HG03139 (cell line): Measurements from ENCODE around the gene ZNF597.
A peak's percentile ranks its signal among the peaks of the same experiment; 100 is the strongest.
"Not testable (repeated sequence)": the region's sequence is repeated elsewhere in the genome, so short reads cannot be mapped to it uniquely, and the experiment has no call there.

ENCODE experiments used
- ATAC-seq: cut with Tn5 transposase; IDR thresholded peaks from one replicate; pipeline ENCODE4 v1.9.1; 2021; ENCODE audit not compliant: unreplicated experiment

The ZNF597 gene

DNA sequence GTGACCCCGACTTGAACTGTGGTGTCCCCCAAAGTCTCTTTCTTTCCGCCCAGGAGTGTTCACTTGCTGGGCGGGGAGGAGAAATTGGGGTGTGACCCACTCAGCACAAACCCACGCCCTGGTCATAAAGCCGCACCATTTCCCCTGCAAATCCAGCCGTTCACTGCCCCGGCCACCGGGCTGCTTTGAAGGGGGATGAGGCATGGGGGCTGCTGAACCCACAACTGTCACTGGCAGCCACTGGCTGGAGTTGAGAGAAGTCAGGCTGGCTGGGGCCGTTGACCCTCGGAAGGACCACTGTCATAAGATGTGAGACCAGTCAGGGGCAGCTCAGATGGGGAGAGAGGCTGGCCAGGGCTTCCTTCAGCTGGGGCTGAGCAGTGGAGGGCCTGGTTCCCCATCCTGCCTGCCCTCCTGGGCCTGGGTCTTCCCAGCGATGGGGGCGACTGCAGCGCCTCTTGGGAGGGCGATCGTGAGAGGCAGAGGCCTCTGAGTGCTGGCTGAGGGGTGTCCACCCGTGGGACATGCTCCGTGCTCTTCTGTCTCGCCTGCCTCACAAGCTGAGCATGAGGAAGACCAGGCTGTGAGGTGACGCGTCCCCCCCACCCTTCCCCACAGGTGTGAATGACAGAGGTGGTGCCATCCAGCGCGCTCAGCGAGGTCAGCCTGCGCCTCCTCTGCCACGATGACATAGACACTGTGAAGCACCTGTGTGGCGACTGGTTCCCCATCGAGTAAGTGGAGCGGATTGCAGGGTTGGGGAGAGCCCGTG, 32.5 kb upstream of the ZNF597 start:
- no peak for ATAC-seq

GRCh38 chr16:3474870-3475269, 31.6 kb upstream of the ZNF597 start:
- ATAC-seq = not testable (repeated sequence)

DNA sequence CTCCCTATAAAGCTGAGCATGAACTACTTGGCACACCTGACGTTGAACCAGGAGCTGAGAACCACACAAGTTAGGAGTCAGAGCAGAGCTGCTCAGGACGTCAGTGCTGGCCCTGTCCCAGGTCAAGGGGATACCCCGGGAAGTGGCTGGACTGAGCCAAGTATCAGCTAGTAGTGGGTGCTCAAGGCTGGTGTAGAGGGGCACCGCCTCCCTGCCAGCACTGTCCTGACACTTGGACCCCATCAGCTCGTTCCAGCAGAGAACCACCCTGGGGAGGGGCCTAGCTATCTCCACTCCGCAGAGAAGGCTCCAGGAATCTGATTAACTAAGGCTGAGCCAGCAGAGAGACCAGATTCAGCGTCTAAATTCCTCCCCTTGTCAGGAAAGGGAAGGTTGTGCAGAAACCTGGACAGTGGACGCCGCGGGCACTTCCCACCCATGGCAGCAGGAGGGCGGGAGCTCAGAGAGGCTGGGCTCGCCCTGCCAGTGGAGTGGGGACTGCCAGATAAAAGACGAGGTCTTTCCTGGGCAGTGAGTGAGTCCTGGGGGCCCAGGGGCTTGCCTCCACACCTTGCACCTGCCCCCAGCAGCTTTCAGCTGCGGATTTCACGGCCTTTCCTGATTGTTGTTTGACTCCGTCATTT, 31.0 kb upstream of the ZNF597 start:
- no peak for ATAC-seq

- ATAC-seq = not testable (repeated sequence)
Measured at GRCh38 chr16:3473596-3473943, 30.3 kb upstream of the ZNF597 start.

- ATAC-seq = no peak
Measured at GRCh38 chr16:3472878-3473595, 29.7 kb upstream of the ZNF597 start.

- no peak for ATAC-seq
Measured at GRCh38 chr16:3471518-3472176, 28.3 kb upstream of the ZNF597 start.

- no peak for ATAC-seq
Measured at GRCh38 chr16:3470723-3471122, 27.4 kb upstream of the ZNF597 start.

DNA sequence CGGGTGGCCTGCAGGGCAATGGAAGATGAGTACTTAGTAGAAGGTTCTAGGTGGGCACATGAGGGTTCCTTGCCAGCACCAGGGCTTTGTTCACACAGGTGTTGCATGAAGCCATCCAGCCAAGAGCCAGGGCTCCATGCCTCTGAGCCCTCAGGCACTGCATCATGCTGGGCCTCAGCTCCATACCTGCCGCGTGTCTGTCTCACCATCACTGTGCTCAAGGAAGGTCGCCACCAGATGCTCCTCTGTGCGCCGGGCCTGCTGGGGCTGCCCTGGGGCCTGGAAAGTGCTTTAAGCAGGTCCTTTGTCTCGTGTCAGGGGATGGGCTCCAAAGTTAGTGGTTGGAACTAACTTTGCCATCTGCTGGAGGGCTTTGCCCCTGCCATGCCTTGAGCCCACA, 26.4 kb upstream of the ZNF597 start:
- ATAC-seq = no peak

DNA sequence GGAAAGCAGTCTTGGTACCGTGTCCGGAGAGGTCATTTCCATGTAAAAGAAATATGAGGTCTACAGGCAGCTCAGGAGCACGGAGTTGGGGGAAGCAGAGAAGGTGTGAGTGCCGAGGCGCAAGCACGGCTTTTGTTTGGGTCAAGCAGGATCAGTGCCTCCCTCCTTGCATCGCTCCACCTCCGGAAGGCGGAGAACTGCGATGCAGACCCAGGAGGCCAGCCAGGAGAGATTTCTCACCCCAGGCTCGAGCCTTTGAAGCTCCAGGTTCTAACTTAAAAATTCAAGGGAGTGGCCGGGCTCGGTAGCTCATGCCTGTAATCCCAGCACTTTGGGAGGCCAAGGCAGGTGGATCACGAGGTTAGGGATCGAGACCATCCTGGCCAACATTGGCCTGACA, 25.2 kb upstream of the ZNF597 start:
- ATAC-seq = no peak

DNA sequence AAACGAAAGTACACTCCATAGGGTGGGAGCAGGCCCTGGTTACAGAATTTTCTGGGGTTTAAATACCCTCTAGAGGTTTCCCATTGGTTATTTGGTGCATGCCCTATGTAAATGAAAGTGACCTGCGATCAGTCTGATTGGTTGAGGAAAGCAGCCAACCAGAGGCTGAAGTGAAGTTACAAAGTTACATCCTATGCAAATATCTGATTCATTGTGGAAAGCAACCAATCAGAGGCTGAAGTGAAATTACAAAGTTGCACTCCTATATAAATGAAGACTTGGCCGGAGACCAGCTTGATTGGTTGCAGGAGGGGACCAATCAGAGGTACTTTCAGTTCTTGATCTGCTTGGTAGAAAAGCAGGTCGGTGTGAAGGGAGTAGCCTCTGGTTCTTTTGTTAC, 24.6 kb upstream of the ZNF597 start:
- no peak for ATAC-seq

GRCh38 chr16:3467182-3467581, 23.9 kb upstream of the ZNF597 start:
- no peak for ATAC-seq

DNA sequence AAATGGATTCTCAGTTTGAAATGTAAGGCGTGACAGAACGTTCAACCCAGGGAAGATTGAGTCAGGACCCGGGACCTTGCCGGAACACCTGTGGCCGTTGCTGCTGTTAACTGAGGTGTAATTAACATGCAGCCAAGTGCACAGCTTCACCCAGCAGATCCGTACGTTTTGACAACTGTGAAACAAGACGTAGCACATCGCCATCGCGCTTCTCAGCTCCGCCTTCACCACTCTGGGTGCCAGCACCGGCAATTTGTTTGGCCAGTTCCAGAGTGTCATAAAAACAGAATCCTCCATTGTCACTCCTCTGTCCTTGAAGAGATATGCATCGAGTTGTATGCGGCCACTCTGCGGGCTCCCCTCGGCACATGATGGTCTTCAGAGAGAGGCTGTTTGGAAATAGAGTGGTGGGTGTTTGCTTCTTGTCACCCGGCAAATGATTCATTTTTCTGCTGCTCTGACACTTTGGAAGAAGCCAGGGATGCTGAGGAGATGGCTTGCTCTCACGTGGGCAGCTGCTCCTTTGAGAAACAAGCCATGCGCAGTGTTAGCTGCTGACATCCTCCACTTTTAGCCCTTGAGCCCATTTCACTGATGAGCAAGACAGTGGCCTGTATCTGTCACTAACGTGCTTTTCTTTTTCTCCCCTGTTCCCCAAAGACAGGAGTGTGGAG, 22.7 kb upstream of the ZNF597 start:
- no peak for ATAC-seq

GRCh38 chr16:3465301-3465700, 22.0 kb upstream of the ZNF597 start:
- no peak for ATAC-seq

DNA sequence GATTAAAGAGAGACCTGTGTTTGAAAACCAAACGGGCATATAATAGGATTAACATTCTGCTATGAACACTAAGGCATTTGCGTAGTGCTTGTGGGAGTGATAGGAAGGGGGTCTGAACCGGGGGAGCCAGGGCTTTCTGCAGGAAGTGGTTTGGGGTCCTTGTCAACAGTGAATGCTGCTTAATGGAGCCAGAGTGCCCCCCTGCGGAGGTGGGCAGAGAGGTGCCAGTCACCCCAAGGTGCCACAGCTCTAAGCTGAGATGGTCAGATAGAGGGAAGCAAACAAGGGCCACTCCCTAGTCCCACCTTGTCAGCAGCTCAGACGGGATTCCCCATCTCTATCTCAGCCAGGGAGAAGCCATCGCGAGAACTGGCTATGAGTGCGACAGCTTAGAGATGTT, 17.8 kb upstream of the ZNF597 start:
- no peak for ATAC-seq

- no peak for ATAC-seq
Measured at GRCh38 chr16:3460585-3460984, 17.3 kb upstream of the ZNF597 start.

DNA sequence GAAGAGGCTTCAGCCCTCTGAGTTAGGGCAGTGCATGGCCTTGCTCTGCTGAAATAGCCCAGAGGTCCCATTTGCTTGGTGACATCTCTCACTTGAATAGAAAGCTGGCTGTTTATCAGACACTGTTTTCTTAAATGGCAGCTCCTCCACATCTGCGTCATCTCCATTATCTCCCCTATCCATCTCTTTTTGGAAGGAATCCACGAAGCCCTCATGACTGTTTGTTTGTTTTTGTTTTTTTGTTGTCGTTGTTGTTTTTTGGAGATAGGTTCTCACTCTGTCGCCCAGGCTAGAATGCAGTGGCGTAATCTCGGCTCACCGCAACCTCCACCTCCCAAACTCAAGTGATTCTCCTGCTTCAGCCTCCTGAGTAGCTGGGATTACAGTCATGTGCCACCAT, 16.8 kb upstream of the ZNF597 start:
- ATAC-seq = no peak

- no peak for ATAC-seq
Measured at GRCh38 chr16:3459401-3460090, 16.2 kb upstream of the ZNF597 start.

DNA sequence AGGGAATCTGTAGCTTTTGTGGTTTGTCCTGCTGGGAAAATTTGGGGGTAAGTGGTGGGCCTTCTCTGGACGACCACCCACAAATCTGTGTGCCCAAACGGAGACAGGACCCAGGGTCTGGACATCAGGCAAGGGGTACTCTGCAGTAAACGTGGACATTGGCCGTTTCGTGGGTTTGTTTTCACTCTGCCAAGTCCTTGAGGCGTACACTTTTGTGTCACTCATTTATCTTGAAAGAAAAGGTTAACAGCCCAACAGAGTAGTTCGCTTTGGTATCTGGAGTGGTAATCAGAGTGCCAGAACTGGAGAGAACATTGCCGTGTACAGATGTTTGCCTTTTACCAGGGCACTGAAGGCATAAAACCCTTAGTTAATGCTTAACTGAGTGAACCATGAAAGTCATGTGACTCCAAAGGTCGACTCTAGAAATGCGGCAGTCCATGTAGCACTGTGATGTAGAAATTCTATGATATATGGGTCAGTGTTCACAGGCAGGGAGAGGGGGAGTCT, 15.6 kb upstream of the ZNF597 start:
- no peak for ATAC-seq

GRCh38 chr16:3458278-3458851, 15.1 kb upstream of the ZNF597 start:
- ATAC-seq = peak; percentile 16
